Activated T-cell treated with anti-CD3 and anti-CD28 coated beads for 1 hour (primary cell): Measurements from ENCODE around the gene RUFY4.
"Not testable (repeated sequence)": the region's sequence is repeated elsewhere in the genome, so short reads cannot be mapped to it uniquely, and the experiment has no call there.

ENCODE experiments used
- DNase-seq: peaks from one replicate; pipeline ENCODE4 v3.0.0-alpha.2; 2020; ENCODE audit warnings: low read depth

Gene RUFY4

GRCh38 chr2:218086478-218086877 lies 17.4 kb downstream of the RUFY4 start:
- DNase-seq, result no peak

- no peak for DNase-seq
Observed at GRCh38 chr2:218089259-218089658, 20.2 kb downstream of the RUFY4 start.

- DNase-seq, result no peak
Observed at GRCh38 chr2:218091746-218092145, 22.7 kb downstream of the RUFY4 start.

GRCh38 chr2:218093879-218094278 lies 24.8 kb downstream of the RUFY4 start:
- DNase-seq, result no peak

- DNase-seq, result no peak
Observed at GRCh38 chr2:218095853-218096252, 26.8 kb downstream of the RUFY4 start.

- no peak for DNase-seq
Observed at GRCh38 chr2:218097975-218098374, 28.9 kb downstream of the RUFY4 start.

- DNase-seq, result not testable (repeated sequence)
Observed at GRCh38 chr2:218108834-218109233, 39.8 kb downstream of the RUFY4 start.

- not testable (repeated sequence) for DNase-seq
Observed at GRCh38 chr2:218121789-218122188, 52.7 kb downstream of the RUFY4 start.

- DNase-seq, result not testable (repeated sequence)
Observed at GRCh38 chr2:218122286-218122685, 53.2 kb downstream of the RUFY4 start.

GRCh38 chr2:218123986-218124385 lies 54.9 kb downstream of the RUFY4 start:
- DNase-seq, result no peak

GRCh38 chr2:218125095-218125494 lies 56.0 kb downstream of the RUFY4 start:
- no peak for DNase-seq

GRCh38 chr2:218125626-218126080 lies 56.6 kb downstream of the RUFY4 start, which contains the start of gene CXCR2:
Gene CXCR2, plus strand, starts transcription at chr2:218126028. Its CDS starts 8,774 bp downstream, at chr2:218134802.
- no peak for DNase-seq

- DNase-seq, result no peak
Observed at GRCh38 chr2:218127929-218128455, 58.9 kb downstream of the RUFY4 start.

GRCh38 chr2:218128781-218129457 lies 59.9 kb downstream of the RUFY4 start:
- DNase-seq, result no peak

- DNase-seq, result no peak
Observed at GRCh38 chr2:218129458-218130135, 60.5 kb downstream of the RUFY4 start.

GRCh38 chr2:218130377-218130776 lies 61.3 kb downstream of the RUFY4 start:
- DNase-seq, result no peak

- no peak for DNase-seq
Observed at GRCh38 chr2:218130822-218131221, 61.8 kb downstream of the RUFY4 start.

GRCh38 chr2:218137514-218137913 lies 68.5 kb downstream of the RUFY4 start:
- DNase-seq, result no peak

- no peak for DNase-seq
Observed at GRCh38 chr2:218138047-218138446, 69.0 kb downstream of the RUFY4 start.
